ENCODE results near the gene CRTC3.
A peak's percentile ranks its signal among the peaks of the same experiment; 100 is the strongest.
"Not testable (repeated sequence)": the region's sequence is repeated elsewhere in the genome, so short reads cannot be mapped to it uniquely, and the experiment has no call there.

CRTC3 gene, protein sequence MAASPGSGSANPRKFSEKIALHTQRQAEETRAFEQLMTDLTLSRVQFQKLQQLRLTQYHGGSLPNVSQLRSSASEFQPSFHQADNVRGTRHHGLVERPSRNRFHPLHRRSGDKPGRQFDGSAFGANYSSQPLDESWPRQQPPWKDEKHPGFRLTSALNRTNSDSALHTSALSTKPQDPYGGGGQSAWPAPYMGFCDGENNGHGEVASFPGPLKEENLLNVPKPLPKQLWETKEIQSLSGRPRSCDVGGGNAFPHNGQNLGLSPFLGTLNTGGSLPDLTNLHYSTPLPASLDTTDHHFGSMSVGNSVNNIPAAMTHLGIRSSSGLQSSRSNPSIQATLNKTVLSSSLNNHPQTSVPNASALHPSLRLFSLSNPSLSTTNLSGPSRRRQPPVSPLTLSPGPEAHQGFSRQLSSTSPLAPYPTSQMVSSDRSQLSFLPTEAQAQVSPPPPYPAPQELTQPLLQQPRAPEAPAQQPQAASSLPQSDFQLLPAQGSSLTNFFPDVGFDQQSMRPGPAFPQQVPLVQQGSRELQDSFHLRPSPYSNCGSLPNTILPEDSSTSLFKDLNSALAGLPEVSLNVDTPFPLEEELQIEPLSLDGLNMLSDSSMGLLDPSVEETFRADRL

DNA sequence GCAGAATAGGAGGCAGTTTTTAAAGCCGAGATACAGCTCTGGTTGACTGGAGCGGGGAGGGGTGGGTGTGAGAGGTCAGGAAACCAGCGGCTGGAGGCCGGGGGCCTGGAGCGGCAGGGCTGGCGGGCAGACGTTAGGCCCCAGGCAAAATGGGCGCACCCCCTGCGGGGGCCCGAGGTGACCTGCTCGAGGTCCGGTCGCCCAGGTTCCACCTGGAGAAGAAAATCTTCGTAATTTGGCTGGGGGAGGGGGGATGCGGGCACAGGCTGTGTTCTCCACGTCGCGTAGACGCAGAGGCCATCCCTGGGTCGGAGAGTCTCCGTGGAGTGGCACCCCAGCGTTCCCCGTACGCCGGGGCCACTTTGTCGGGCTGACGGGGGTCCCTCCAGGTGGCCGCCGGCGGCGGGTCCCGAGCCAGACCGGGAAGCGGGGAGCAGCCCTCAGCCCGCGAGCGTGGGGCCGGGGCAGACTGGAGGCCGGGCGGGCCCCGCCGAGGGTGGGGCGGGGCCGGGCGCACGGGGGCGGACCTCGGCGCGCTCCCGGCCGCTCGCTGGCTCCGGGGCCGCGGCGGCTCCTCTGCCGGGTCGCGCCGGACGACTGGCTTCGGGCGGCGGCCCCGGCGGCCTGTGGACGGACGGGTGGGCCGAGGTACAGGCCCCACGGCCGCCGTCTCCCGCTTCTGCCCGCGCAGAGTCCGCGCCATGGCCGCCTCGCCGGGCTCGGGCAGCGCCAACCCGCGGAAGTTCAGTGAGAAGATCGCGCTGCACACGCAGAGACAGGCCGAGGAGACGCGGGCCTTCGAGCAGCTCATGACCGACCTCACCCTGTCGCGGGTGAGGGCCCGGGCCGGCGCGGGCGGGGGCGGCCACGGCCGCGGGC lies at the start of gene CRTC3:
CRTC3 (plus strand) TSS at position 553 of the 879 bp plus-strand sequence; CDS start at position 702, 149 bp downstream.
- DNase-seq = peak; percentile 10

DNA sequence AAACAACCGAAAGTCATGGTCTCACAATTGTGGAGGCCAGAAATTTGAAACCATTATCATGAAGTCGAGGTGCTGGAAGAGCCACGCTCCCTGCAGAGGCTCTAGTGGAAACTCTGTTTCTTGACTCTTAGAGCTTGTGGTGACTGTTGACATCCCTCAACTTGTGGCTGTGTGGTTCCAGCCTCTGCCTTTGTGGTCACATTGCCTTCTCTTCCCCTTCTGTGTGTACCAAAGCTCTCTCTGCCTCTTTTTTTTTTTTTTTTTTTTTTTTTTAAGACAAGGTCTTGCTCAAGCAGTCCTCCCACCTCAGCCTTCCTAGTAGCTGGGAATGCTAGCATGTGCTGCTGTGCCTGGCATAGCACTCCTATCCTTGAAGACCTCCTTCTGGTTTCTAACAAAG lies 48.7 kb upstream of the CRTC3 start:
- DNase-seq = no peak

DNA sequence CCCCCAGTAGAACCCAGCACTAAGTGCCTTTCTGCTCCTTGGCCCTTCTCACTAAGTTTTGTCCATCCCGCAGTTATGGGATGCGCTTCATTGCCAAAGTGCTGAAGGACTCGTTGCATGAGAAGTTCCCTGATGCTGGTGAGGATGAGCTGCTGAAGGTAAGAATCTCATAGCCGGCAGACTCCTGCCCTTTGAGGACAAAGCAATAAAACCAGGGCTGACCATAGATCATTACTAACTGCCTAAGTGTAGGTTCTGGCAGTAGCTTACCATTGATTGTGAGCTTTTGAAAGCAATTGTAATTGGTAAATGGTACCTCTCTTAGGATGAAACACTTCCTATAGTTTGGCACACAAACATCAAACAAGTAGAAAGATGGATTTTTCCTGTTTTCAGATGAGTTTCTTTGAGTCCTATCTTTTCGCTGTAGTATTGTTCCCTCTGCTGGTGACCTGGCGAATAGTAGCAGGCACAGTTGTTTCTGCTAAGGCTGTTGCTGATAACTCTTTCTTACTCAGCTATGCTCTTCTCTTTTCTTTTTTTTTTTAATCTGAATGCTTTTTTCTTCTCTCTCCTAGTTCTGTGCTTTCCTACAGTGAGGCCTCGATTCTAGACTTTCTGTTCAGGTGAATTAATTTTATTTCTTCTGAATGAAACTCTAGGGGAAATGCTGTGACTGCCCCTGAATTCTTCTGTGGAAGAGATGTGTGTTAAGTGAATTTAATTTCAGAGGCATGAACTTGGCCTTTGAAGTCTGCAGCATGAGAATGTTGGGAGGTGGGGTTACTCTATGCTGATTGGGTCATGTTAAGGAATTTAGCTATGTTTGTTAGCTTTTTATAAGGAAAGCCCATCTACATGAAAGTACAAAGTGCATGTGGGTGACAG lies 47.4 kb upstream of the CRTC3 start:
- peak; percentile 31 for DNase-seq

DNA sequence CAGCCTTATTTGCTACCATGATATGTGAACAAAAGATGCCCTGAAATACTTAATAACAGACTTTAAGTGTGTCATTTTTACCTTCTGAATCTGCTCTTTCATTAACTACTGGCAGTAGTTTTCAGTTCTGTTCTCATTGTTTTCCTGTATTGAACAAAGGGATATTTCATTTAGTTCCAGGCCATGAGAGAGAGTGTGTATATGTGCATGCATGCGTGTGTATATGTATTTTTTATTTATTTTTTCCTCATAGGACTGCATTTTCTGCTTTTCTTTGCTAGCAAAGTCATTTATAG lies 46.8 kb upstream of the CRTC3 start:
- no peak for DNase-seq

DNA sequence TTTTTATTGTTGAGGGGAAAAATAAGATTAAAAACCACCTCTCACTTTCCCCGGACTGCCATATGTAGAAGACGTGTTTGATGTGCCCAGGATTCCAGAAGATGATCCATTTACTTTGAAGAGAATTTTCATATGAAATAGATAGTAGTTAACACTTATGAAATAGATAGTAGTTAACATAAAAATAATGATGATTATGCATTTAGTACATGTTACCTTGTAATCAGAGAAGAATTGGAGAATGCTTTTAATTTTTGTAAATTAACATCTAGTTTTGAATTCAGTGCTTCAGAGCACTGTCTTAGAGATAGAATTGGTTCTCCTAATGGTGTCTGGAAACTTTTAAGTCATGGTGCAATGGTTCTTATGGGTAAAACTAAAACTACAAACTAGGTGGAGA lies 46.1 kb upstream of the CRTC3 start:
- DNase-seq = no peak

DNA sequence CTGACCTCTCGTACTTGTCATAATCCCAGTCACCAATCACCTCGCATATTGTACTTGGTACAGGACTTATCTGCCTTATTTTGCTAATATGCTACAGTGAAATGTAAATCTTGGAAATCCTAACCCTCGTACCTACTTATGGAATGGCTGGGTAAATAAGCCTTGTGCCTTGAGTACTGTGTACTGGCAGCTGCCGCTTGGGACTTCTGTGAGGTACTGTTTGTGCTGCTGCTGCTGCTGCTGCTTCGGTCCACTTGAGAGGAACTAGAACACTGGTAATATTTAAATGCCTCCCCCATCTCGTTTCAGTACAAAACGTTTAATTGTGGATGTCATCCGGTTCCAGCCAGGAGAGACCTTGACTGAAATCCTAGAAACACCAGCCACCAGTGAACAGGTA lies 42.5 kb upstream of the CRTC3 start:
- no peak for DNase-seq

DNA sequence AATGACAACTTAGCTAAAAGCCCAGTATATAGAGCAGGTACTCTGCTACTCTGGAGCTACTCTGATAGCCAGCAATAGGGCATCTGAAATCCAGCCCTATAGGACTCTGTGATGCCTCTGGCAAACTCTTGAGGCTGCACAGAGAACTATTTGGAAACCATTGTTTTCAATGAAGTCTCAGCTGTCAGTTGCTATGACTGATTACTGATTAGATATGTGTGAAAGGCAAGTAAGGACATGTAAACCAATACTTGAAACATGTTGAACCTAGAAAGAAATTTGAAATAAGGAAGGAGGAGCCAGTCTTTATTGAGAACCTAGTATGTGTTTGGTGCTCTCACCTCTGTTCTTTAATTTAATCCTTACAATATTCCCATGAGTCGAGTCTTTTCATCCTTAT lies 40.2 kb upstream of the CRTC3 start:
- DNase-seq = no peak

DNA sequence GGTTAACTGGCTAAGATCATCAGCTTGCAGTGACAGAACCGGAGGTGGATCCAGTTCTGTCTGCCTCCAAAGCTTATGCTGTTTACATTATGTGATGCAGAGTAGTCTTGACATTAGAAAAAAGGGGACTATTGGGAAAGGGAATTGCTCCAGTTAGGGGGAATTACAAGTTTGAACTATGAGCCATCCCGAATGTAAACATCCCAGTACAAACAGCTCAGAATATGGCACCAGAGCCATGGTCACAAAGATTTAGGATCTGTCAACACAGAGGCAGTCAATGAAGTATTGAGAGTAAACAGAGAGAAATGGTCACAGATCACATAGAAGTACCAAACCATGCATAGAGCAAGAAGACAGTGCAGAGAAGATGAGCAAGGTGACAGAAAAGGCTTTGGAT lies 39.8 kb upstream of the CRTC3 start:
- DNase-seq = no peak

DNA sequence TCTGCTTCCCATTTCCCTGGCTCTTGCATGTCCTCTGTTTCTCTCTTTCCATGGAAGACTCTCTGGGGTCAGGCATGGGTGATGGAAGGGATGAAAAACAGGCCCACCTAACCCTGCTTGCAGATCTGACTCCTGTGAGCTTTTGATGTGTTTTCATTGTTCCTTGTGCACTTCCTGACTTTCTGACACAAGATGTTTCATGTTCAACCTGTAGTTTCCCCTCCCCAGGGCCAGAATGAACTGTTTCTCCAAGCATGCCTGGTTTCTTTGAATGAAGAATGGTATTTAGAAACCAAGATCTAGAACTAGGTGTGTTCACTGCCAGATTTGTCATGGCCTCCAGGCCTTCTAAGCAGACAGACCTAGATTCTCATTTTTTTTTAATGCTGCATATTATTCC lies 36.1 kb upstream of the CRTC3 start:
- no peak for DNase-seq

DNA sequence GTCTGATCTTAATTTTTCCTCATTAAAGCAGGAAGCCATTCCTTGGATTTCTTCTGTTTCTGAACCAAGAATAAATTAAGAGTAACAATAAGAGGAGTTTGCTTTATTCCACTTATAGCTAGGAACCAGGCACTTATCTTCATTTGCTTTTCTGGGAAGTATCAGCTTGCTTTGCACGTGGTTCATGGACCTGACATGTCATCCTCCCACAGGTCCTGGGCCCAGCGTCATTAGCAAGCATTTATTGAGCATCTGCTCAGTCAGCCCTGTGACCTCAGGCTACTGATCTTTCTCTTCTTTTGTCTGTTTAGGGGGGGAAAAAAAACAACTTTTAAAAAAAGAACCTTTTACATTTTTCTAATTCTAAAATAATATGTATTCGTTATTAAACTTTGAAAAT lies 34.7 kb upstream of the CRTC3 start:
- DNase-seq = no peak

DNA sequence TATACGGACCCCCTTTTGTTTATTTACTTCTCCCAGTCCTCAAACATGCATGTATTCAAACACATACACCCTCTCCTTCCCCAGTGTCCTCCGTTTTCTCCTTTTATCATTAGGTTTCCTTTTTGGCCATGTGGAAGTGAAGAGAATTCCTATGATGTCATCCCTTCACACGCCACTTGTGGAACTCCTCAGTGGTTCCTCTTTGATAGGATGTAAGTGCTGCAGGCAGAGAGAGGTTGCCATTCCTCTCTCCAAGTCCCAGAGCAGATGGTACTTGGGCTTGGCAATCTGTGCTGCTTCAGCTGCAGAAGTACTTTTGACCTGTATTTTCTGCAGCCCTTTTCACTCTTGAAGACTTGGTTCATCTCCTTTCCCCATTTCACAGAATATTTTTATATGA lies 32.9 kb upstream of the CRTC3 start:
- DNase-seq = no peak

DNA sequence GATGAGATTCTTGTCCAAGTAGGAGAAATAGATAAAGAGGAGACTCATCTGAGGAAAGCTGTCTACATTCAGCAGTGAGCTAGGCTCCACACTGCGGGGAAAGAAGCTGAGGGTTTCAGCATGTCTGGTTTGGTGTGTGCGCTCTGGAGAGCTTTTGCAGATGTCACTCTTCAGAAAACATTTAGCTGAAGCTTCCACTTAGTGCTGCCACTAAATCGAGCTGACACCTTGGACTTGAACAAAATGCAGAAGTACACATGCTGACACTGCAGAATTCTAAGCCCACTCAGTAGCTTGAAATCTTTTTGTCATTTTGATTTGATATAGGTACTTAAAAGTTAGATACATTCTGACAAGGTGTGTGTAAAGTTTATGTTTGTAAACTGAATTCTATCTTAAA lies 32.3 kb upstream of the CRTC3 start:
- DNase-seq = no peak

DNA sequence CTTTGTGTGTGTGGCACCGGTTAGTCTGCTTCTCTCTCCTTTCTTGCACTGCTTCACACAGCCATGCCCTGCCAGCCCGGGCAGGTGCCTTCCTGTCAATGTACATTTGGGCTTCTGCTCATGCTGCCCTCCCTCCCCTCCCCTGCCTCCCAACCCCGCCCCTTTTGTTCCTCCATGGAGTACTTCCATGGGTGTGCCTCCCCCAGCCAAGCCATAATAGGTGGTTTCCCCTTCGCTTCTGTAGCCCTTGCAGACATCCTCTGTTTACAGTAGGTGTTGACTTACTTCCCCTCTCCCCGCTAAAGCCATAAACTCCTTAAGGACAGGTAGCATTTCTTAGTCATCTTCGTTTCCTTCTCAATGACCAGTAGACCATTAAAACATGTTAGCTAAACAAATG lies 31.8 kb upstream of the CRTC3 start:
- no peak for DNase-seq

DNA sequence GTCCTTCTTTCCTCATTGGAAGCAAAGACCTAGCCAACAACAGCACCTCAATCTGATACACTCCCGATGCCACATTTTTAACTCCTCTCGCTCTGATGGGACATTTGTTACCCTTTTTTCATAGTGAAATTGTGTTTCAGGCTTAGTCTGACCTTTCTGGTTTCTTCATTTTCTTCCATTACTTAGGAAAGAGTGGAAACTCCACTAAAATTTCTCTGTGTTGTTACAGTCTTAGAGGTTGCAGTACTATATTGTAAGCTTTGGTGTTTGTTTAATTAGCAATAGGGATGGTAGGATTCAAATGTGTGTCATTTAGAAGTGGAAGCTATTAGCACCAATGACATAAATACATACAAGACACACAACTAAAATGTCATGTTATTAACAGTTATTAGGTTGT lies 29.6 kb upstream of the CRTC3 start:
- DNase-seq = no peak

DNA sequence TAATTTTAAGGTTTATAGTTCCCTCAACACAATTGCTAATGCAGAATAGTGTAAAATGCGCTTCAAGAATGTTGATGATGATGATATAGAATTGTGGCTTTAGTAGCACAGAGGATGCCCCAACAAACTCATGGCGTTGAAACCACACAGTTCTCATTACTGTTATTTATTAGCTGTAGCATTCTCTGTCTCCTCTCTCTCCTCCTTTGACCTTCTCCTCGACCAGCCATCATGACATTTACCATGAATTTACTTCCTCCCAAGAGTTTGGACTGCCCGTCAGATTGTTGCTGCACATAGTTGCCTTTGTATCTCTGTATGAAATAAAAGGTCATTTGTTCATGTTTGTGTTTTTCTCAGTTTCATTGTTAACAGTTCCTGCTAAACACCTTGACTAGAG lies 27.8 kb upstream of the CRTC3 start:
- no peak for DNase-seq

DNA sequence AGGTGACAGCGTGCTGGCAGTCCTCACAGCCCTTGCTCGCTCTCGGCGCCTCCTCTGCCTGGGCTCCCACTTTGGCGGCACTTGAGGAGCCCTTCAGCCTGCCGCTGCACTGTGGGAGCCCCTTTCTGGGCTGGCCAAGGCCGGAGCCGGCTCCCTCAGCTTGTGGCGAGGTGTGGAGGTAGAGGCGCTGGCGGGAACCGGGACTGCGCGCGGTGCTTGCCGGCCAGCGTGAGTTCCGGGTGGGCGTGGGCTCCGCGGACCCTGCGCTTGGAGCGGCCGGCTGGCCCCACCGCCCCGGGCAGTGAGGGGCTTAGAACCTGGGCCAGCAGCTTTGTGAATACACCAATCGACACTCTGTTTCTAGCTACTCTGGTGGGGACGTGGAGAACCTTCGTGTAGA lies 18.9 kb upstream of the CRTC3 start:
- DNase-seq = not testable (repeated sequence)

DNA sequence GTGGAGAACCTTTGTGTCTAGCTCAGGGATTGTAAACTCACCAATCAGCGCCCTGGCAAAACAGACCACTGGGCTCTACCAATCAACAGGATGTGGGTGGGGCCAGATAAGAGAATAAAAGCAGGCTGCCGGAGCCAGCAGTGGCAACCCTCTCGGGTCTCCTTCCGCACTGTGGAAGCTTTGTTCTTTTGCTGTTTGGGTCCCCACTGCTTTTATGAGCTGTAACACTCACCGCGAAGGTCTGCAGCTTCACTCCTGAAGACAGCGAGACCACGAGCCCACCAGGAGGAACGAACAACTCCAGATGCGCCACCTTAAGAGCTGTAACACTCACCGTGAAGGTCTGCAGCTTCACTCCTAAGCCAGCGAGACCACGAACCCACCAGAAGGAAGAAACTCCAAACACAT lies 18.5 kb upstream of the CRTC3 start:
- DNase-seq = not testable (repeated sequence)

DNA sequence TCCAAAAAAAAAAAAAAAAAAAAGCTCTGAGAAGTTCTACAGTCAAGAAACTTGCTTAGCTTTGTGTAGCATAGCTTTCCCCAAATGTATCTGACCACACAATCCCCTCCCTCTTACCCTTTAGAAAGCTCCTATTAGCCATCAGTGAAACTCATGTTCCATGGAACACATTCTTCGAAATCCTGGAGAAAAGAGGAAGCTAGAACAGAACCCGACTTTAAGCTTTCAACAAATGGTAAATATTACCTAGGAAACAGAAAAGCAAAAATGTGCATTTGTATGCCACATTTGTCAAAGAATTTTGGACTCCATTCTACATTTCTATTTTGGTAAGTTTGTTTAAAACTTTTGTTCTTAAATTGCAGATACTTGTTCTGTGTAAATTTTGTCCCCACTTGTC lies 17.4 kb upstream of the CRTC3 start:
- no peak for DNase-seq

DNA sequence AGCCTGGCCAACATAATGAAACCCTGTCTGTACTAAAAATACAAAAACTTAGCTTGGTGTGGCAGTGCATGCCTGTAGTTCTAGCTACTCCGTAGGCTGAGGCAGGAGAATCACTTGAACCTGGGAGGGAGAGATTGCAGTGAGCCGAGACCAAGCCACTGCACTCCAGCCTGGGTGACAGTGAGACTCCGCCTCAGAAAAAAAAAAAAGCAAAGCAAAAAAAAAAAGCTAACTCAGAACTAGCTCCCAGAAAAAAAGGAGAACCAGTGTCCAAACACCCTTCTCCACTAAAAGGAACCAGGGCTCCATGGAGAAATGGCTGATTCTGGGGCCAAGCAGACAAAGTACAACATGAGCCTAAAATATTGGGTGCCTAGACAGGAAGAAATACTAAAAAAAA lies 16.7 kb upstream of the CRTC3 start:
- no peak for DNase-seq

DNA sequence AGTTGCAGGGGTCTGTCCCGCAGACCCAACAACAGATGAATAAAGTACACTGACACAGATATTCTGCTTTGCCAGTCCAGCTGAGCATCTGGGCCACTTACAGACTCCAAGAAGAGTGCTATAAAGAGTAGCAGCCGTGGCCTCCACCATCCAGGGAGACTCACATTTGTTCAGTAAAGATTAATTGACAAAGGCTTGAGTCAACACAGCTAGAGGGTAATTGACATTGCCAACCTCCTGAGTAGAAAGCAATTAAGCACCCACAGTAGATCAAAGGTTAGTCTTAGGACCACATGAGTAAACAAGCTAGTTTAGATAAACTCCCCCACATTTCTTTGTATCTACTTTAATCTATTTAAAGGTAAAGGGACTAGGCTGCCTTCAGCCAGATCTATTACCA lies 16.3 kb upstream of the CRTC3 start:
- no peak for DNase-seq

DNA sequence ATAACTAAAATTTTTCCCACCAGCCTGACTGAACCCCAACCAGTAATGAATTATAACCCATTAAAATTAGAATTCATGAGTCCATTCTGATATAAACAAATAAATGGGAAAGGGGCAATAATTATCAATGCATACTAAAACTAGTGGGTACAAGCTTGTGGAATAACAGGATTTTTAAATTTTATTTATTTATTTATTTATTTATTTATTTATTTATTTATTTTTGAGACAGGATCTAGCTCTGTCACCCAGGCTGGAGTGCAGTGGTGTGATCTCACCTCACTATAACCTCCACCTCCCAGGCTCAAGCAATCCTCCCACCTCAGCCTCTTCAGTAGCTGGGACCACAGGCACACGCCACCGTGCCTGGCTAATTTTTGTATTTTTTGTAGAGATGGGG lies 15.8 kb upstream of the CRTC3 start:
- DNase-seq = not testable (repeated sequence)

DNA sequence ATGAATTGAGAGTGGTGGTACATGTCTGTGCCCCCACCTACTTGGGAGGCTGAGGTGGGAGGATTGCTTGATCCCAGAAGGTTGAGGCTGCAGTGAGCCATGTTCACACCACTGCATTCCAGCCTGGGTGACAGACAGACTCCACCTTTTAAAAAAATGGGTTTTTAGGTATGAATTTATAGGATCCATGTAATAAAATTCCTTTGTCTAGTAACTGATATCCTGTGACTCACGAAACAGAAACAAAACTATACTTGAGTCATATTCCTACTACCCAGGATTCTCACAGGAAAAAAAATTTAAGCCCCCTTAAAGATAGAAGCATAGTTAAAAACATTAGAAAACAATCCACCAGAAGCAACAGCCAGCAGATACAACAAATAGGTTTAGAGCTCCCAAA lies 10.0 kb upstream of the CRTC3 start:
- no peak for DNase-seq

DNA sequence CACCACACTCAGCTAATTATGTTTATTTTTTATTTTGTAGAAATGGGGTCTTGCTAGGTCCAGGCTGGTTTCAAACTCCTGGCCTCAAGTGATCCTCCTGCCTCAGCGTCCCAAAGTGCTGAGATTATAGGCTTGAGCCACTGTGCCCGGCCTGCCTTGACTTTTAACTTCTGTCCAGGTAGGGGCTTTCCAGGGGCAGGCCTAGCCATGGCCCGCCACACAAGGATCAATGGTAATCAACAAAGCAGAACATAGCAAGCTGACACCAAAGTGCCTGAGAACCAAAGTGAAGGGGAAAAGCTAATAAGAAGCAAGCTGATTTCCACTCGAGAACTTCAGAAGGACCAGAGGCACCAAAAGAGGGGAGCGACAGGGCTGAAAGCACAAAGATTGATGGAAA lies 9.4 kb upstream of the CRTC3 start:
- DNase-seq = no peak

Measured in NCI-H526 treated with DMSO at 0.1 percent for 48 hours (cell line).